ENCODE measurements around the gene CDK5RAP2.

GRCh38 chr9:120539951-120540350, 40.0 kb downstream of the CDK5RAP2 start:
- TF ChIP-seq CTCF (optimal IDR thresholded peaks at IDR 0.05 in 1 of 3, IDR thresholded peaks at IDR 0.05 in 1 of 3, conservative IDR thresholded peaks at IDR 0.05 in 1 of 3; ENCODE audit: extremely low read depth in 1 of 3, insufficient read depth in 2 of 3, low read length in 3 of 3) = no peak
- TF ChIP-seq EZH2 (IDR thresholded peaks at IDR 0.05; ENCODE audit: low read length) = no peak
